HG03097 (cell line): ENCODE data around the gene SLIT1.

ENCODE experiments used
- ATAC-seq: cut with Tn5 transposase; IDR thresholded peaks from one replicate; pipeline ENCODE4 v1.9.1; 2021; ENCODE audit not compliant: unreplicated experiment, low FRiP score

SLIT1 gene

GRCh38 chr10:96949039-96949683, 236.6 kb downstream of the SLIT1 start:
- no peak for ATAC-seq
